HG02610 (cell line): ENCODE results near the gene AIP.
A peak's percentile ranks its signal among the peaks of the same experiment; 100 is the strongest.
"Not testable (repeated sequence)": the region's sequence is repeated elsewhere in the genome, so short reads cannot be mapped to it uniquely, and the experiment has no call there.

Source experiments
- ATAC-seq: cut with Tn5 transposase; IDR thresholded peaks from one replicate; pipeline ENCODE4 v1.9.1; 2021; ENCODE audit warnings: mild to moderate bottlenecking, moderate library complexity; ENCODE audit not compliant: unreplicated experiment

The AIP gene

GRCh38 chr11:67468456-67468758 is 14.4 kb upstream of the AIP start:
- ATAC-seq, result no peak

DNA sequence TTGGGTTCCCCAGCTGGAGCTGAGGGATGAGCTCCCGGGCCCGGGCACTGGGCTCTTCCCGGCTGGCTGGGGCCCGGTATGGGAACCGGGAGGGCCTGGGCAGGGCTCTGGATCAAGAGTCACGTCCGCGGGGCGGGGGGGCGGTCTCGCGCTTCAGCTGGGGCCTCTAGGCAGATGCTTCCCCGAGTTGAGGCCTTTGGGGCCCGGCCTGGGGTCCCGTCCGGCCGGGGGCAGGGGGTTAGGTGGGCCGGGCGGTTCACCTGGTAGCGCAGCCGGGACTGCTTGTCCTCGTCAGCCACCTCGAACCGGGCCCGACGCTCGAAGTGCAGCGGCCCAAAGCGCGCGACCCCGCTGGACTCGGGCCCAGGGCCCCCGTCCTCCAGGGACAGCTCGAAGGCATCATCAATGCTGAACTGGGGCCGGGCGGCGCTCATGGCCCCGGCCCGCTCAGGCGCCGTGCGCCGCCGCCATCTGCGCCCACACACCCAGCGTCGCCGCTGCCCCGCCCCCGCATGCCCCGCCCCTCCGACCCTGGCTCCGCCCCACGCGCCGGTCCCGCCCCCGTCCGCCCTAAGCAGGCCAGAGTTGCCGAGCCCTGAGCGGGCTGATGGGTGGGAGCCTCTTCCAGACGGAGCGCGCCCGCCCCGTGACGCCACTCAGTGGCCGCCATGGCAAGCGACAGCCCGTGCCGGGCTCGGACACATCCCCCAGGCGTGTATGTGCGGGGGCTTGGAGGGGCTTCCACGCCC is 13.9 kb upstream of the AIP start, which contains the start of gene TMEM134:
TMEM134 (minus strand) TSS at position 493 of the 749 bp plus-strand sequence; CDS start at position 434, 59 bp downstream.
- peak; percentile 69 for ATAC-seq

- ATAC-seq, result no peak
Measured at GRCh38 chr11:67469508-67469811, 13.4 kb upstream of the AIP start.

- ATAC-seq, result no peak
Measured at GRCh38 chr11:67470337-67471002, 12.4 kb upstream of the AIP start.

DNA sequence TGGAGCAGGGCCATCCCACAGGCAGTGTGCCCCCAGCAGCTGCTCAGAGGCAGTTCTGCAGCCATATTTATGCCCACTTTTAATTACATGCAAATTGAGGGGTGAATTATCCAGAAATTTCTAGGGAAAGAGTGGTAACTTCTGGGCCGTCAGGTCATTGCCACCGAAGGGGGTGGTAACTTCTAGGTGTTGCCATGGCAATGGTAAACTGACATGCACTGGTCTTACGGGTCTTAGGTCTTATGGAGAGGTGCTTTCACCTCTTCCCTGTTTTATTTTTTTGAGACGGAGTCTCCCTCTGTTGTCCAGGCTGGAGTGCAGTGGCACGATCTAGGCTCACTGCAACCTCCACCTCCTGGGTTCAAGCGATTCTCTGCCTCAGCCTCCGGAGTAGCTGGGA is 9.9 kb upstream of the AIP start:
- ATAC-seq, result no peak

GRCh38 chr11:67476692-67477091 is 6.1 kb upstream of the AIP start:
- ATAC-seq, result not testable (repeated sequence)

- ATAC-seq, result not testable (repeated sequence)
Measured at GRCh38 chr11:67477344-67478050, 5.3 kb upstream of the AIP start.

- ATAC-seq, result no peak
Measured at GRCh38 chr11:67482275-67482826, 475 bp upstream of the AIP start.

- ATAC-seq, result no peak
Measured at GRCh38 chr11:67483831-67484665, 1.2 kb downstream of the AIP start.

GRCh38 chr11:67484847-67485311 is 2.1 kb downstream of the AIP start:
- no peak for ATAC-seq

- not testable (repeated sequence) for ATAC-seq
Measured at GRCh38 chr11:67485873-67486361, 3.1 kb downstream of the AIP start.

DNA sequence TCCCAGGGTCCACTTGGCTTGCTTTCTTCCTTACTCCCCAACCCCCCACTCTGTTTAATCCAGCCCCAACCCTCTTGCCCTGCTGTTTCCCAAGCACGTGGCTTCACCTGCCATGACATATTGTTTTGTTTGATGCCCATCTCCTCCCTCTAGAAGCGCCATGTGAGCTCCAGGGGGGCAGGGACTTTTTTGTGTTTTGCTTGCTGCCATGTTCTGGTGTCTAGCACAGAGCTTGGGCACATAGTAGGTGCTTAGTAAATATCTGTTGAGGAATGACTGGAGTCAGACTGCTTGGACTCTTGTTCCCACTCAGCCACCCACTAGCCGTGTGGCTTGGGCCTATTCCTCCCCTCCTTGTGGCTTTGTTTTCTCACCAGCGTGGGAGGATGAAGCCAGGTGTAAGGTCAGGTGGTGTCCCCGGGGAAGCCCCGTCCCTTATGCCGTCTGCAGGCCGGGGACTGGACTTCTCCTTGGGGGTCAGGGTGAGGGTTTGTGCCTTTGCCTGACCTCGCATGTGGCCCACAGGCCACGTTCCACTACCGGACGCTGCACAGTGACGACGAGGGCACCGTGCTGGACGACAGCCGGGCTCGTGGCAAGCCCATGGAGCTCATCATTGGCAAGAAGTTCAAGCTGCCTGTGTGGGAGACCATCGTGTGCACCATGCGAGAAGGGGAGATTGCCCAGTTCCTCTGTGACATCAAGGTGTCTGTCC is 3.8 kb downstream of the AIP start:
- ATAC-seq, result no peak

DNA sequence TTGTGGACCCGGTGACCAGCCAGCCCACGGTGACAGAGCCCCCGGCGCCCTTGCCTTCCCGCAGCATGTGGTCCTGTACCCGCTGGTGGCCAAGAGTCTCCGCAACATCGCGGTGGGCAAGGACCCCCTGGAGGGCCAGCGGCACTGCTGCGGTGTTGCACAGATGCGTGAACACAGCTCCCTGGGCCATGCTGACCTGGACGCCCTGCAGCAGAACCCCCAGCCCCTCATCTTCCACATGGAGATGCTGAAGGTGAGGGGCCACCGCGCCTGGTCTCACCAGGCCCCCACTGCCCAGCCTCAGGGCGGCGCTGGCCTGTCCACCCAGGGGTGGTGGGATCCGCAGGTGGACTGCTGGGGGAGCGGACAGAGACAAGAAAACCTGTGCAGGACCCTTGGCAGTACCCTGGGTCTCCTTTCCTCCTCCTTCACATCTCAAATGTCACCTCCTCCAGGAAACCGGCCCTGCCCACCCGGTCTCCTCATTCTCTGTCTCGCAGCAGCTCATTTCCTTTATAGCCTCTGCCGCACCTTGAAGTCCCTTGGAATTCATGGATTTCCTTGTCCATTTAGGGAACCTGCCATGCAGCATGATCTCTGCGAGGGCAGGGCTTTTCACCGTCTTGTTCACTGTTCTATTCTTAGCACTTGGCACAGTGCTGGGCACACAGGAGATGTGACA is 6.5 kb downstream of the AIP start:
- no peak for ATAC-seq

DNA sequence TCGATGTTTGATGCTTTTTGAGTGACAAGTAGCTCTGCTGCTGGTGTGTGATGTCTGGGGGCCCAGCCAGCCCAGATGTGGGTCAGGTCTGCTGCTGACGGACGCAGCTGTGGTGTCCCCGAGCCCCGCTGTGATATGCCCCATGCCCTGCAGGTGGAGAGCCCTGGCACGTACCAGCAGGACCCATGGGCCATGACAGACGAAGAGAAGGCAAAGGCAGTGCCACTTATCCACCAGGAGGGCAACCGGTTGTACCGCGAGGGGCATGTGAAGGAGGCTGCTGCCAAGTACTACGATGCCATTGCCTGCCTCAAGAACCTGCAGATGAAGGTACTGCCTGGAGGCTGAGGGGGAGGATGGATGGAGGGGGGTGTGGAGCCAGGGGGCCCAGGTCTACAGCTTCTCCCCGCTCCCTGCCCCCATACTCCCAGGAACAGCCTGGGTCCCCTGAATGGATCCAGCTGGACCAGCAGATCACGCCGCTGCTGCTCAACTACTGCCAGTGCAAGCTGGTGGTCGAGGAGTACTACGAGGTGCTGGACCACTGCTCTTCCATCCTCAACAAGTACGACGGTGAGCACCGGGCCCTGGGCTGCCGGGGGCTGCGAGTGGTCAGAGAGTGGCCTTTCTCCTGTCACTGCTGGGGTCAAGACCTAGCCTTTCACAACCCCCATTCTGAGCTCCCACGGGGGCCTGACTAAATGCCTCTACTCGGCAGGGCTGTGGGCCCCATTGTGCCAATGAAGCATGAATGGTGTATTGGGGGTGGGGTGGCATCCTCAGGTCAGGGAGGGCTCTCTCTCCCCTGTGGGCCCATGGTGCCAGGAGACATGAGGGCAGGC is 7.3 kb downstream of the AIP start:
- ATAC-seq, result no peak

- ATAC-seq, result no peak
Measured at GRCh38 chr11:67490727-67491065, 7.9 kb downstream of the AIP start.

DNA sequence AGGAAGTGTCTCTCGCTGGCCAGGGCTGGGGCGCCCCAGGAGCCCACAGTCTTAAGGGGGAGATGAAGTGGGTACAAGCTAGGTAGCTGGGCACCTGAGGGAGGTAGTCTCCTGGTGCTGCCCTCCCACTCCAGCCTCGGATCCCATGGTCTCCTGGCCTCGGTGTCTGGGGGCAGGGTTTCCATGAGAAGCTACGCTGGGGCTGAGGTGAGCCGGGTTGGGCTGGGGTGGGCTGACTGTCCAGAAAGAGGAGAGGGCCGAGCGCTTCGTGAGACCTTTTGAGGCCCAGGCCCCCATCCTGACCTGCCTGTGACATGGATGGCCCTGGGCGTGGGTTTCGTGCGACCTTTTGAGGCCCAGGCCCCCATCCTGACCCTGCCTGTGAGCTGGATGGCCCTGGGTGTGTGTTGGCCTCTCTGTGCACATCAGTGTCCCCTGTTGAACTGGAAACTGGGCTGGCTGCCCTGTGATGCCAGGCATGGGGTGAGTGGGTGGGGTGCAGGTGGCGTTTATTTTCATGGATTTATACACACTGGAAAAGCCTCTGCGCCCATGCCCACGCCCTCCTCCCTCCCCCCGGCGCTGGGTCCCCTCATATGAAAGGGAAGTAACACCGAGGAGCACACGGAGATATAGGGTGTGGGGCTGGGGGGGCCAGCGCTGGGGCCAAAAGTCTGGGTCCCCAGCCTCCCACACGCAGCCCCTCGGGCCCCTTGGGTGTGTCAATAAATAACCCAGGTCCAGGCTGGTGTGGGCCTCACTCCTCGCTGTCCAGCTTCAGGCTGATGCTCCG is 8.6 kb downstream of the AIP start:
- ATAC-seq, result no peak

DNA sequence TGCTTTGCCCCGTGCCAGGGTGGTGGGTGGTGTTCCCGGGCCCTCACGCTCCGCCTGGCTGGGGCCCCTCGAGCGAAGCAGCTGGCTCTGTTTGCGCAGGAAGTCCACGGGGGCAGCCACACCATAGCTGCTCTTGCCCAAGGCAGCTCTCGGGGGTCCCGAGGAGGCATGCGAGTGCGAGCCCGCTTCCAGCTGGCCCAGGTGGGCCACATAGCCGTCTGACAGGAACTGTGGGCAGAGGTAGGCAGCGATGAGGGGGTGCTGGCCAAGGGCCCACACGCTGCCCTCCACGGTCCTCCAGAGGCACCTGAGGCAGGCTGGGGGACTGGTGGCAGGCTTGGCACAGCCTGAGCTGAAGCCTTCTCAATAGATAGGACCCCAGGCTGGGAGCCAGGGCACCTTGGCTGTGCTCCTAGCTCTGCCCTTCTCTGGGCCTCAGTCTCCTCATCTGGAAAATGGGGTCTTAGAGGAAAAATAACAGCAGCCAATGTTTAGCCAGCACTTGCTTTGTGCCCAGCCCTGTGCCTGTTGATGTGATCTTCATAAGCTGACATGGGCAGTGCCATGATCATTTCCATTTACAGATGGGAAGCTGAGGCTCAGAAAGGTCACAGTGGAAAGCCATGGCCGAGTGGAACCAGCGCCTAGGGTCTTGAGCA is 9.4 kb downstream of the AIP start:
- ATAC-seq, result no peak
